GM12892 (cell line): ENCODE results near the gene ADGRA3.

Experiments
- DNase-seq: peaks from one replicate; pipeline ENCODE4 v3.0.0; 2011; ENCODE audit not compliant: insufficient read length
- FAIRE-seq: peaks from 2 replicates; lab custom pipeline; 2011; peaks lifted over from hg19 to GRCh38; lab: Jason Lieb, UNC
- POLR2A ChIP-seq: IDR thresholded peaks from 2 replicates; pipeline ENCODE4 v1.6.1; 2011; ENCODE audit warnings: low read depth, low read length, control low read depth
- POLR2AphosphoS5 ChIP-seq: IDR thresholded peaks from 2 replicates; pipeline ENCODE4 v1.6.1; 2011; ENCODE audit warnings: low read depth, low read length, control low read depth
- TAF1 ChIP-seq: IDR thresholded peaks from 2 replicates; pipeline ENCODE4 v1.6.1; 2011; ENCODE audit warnings: low read depth, mild to moderate bottlenecking, control low read depth, low read length, borderline replicate concordance

ADGRA3 gene

DNA sequence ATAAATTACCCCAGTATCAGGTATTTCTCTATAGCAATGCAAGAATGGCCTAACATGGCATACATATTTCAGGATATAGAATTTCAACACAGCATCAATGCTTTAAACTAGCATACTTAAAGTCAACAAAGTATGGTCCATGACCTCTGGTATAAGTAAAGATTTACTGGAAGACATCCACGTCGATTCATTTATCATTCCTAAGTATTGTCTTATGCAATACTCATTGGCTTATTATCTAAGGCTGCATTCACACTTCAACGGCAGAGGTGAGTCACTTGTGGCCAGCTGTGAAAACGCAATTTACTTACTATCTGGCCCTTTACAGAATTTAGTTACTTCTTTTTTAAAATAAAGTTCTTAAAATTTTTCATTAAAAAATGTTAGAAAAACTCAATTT is 42.6 kb downstream of the ADGRA3 start:
- TF ChIP-seq POLR2A, result no peak
- DNase-seq, result no peak
- no peak for FAIRE-seq

DNA sequence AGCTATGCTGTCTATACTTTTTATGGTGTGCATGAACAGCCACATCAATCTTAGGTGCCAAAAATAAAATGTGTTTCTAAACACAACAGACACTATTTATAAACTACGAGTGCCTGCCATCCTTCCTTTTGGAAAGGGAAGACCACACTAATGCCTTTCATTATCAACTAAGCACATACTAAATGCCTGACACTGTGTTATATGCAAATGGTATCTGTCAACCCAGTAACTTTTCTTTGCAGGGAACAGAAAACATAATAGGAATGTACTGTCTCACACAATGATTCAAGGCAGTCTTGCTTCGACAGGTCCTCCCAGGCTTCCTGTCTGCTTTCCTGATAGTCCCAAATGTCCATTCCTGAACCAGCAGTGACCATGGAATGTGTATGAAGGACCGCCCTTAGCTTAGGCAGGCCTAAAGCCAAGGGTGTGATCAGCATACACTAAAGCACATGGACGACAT is 43.8 kb downstream of the ADGRA3 start:
- FAIRE-seq (no peak), DNase-seq (no peak)
- TF ChIP-seq POLR2AphosphoS5, result no peak
- no peak for TF ChIP-seq POLR2A
- TF ChIP-seq TAF1, result no peak

DNA sequence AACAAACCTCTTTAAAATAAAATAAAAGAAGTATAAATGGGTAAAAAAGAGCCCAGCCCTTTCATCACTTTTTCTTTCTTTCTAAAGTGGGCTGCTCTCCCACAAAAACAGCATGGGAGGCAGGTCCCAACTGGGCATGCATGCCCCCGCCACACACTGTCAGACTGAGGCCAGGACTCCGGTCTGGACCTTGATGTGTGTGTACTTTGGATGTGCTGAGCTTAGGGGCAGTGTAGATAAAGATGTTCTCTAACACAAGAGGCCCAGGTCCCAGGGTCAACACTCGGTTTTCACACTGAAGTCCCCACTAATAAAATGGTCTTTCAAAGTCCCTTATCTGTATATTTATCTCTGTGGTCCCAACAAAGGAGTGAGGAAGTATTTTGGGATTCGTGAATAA is 44.4 kb downstream of the ADGRA3 start:
- no peak for TF ChIP-seq TAF1
- TF ChIP-seq POLR2AphosphoS5, result no peak
- no peak for TF ChIP-seq POLR2A
- FAIRE-seq, result no peak
- no peak for DNase-seq

DNA sequence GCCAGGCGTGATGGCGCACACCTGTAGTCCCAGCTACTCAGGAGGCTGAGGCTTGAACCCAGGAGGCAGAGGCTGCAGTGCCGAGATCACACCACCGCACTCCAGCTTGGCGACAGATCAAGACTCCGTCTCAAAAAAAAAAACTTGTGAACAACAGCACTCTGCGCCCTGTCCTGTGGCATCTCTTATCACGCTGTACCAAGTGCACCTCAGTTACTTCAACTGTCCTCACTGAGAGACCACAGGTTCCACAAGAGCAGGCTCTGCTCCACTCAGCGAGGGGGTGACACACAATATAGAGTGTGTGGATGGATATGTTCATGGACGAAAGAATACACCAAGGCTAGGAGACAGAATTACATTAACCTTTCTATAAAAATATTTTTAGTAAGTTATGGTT is 49.3 kb downstream of the ADGRA3 start:
- DNase-seq, result no peak
- FAIRE-seq, result no peak
- TF ChIP-seq TAF1 (no peak), POLR2AphosphoS5 (no peak), POLR2A (no peak)

DNA sequence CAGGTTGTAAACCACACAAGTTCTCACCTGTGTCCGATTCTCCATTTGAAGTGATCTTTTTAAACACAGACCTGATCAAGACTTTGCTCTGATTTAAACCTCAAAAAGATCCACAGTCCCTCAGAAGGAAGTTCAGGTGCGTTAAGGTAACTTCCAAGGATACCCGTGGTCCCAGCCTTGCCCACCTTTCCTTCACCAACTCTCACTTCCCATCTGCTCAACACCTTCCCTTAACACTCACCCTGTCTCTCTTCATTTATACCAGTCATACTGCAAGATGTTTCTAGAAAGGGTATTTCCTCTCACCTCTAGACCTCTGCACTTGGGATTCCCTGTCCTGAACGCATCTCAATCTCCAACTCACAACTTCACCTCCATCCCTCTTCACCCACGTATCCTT is 49.9 kb downstream of the ADGRA3 start:
- TF ChIP-seq TAF1 (no peak), POLR2A (no peak), POLR2AphosphoS5 (no peak)
- DNase-seq (no peak), FAIRE-seq (no peak)

DNA sequence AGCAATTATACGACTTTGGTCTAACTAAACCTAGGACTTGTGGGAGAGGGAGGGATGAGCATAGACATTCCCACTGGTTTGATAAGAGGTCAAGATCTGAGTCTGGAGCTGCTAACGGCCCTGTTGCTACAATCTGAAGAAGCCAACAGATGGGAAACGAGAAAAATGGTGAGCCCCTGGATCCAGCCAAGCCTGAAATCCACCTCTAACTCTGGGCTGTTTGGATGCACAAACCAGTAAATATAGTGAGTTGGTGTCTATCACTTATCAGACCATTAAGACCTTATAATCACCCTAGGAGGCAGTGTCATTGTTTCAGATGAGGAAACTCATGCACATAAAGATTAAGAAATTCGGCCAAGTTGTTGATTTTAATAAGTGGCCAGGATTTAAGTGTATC is 50.5 kb downstream of the ADGRA3 start:
- DNase-seq, result no peak
- FAIRE-seq, result no peak
- TF ChIP-seq TAF1, result no peak
- TF ChIP-seq POLR2AphosphoS5, result no peak
- TF ChIP-seq POLR2A, result no peak

DNA sequence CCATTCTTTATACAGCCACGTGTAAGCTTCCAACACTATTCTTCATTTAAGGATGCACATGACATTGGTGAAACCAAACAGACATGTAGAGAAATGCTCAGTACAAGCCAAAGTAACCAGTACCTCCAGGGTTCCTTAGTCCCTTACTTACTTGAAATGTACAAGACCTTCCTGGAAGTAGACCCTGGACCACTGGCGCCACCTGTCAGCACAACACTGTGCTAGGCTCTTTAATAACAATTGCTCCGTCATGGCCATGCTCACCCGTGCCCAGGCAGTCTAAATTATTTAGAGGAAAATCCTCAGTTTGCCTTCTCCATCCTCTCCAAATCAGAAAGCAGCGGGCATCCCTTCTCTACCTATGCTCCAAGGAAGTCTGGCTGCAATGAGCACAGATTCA is 52.7 kb downstream of the ADGRA3 start:
- DNase-seq, result no peak
- FAIRE-seq, result no peak
- TF ChIP-seq POLR2A, result no peak
- no peak for TF ChIP-seq POLR2AphosphoS5
- TF ChIP-seq TAF1, result no peak

DNA sequence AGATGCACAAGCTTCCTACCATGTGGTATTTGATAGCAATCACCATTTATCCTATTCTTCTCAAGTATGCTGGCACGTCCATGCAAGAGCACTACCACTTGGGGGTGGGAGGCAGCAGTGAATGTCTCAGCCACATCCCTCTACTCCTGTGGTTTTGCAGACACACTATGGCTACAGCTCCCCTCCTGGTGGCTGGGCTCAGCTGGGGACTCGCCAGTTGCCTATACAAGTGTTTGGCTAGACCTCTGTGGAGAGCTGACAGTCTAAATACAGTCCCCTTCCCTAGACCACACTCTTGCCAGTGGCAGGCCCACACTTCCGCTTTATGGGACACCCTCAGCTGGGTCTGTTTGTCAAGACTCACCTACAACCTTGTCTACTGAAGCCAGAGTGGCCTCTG is 53.2 kb downstream of the ADGRA3 start:
- FAIRE-seq (no peak), DNase-seq (no peak)
- TF ChIP-seq TAF1, result no peak
- no peak for TF ChIP-seq POLR2A
- TF ChIP-seq POLR2AphosphoS5, result no peak

DNA sequence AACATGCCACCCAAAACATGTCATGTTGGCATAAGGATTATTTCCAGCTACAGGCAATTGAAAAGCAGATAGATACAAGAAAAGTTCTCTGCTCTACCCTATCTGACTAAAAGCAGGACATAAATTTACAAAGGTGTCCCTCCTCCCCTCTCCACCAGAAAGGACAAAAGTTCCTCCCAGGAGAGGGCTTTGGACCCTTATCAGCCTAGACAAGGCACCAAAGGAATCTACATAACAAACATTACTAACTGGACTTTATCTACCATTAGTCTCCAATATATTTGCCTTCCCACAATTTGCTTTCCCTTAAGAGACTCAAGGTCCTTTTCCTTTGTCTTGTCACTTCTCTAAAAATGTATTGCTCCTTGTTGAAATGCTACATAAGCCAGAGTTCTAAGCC is 55.6 kb downstream of the ADGRA3 start:
- FAIRE-seq, result no peak

DNA sequence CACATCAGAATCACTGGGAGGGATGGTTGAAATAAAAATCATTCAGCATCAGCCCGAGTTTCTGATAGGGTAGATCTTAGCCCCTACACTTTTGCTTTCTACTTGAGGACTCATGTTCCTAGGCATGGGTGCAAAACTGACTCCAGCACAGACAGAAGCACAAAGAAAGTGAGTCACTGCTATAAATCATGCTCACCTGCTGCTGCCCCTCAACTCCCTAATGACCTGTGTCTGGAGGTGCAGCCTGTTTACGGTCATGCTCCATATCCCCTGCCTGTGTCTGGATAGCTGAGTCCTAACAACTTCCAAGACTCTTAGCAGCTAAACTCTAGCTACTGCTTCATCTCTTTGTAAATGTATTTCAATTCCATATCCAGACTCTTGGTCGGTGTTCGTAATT is 57.8 kb downstream of the ADGRA3 start:
- DNase-seq (no peak), FAIRE-seq (no peak)
- TF ChIP-seq POLR2AphosphoS5 (no peak), TAF1 (no peak), POLR2A (no peak)

More for the DNA sequence above, 55.6 kb downstream of the ADGRA3 start:
- TF ChIP-seq POLR2A, result no peak
- TF ChIP-seq TAF1, result no peak
- TF ChIP-seq POLR2AphosphoS5, result no peak
- DNase-seq, result no peak

DNA sequence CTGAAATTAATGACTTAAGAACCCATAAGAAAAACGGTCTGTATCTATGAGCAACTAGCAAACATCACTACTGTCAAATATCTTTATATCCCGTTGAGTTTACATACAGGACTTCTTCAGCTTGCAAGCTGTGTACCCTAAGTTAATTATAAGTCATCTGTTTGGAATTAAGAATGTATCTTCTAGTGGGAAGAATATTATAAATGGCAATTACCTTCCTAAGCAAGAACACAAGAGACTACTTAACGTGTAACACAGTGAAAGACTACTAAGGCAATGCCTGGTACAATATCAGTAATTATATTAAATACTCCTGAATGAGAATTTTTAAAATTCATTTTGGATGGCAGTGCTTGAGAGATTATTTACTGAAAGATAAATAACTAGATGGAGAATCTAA is 58.5 kb downstream of the ADGRA3 start:
- FAIRE-seq (no peak), DNase-seq (no peak)
- TF ChIP-seq POLR2AphosphoS5 (no peak), TAF1 (no peak), POLR2A (no peak)

DNA sequence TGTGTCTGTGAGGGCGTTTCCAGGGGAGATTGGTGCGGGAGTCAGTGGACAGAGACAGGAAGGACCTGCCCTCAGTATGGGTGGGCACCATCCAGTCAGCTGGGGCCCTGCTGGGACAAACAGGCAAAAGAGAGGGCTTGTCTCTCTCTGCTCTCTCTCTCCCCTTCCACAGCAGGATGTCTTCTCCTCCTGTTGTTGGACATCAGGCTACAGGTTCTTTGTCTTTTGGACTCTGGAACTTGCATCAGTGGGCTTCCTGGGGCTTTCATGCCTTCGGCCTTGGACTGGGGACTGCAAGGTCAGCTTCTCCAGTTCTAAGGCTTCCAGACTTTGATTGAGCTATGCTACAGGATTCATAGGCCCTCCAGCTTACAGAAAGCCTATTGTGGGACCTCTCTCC is 59.6 kb downstream of the ADGRA3 start:
- DNase-seq (no peak), FAIRE-seq (no peak)
- no peak for TF ChIP-seq POLR2A
- no peak for TF ChIP-seq POLR2AphosphoS5
- TF ChIP-seq TAF1, result no peak

DNA sequence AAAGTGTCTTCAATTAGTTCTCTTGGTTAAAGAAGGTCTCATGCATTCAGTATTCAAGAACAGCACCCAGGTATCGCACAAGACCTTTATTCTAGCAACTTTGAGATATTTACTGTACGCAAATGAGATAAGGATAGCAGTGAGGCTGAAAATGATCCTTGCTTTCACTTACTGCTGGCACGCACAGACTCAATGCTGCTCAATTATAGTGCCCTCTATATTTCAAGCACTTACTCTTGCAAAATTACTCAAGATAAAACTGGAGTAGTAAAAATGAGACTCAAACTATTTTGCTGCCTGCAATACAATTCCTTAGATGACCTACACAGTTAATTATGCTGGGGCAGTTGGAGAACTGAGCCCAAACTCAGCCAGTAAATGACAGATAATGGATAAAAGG is 60.9 kb downstream of the ADGRA3 start:
- DNase-seq (no peak), FAIRE-seq (no peak)
- TF ChIP-seq POLR2AphosphoS5 (no peak), POLR2A (no peak), TAF1 (no peak)
